PC-3 (cell line): Measurements from ENCODE around the gene FHIP1B. TPM values are rescaled to one million over a fixed set of nuclear protein-coding genes. Genes with fewer than 3 reads are reported as not detected.

ENCODE experiments used
- ATAC-seq: fragments of 200-7000 bp; cut with Tn5 transposase; 2 replicates; pipeline ENCODE4 v1.9.1; 2020; ENCODE audit warnings: mild to moderate bottlenecking, moderate library complexity
- BruUV-seq: library from RNA; stranded (reverse); fragments of 400-500 nt; replicated peaks from 2 replicates; lab custom pipeline; 2021; lab: Mats Ljungman, UMichigan
- CTCF ChIA-PET: fragments of 300-600 bp; sonication (Branson Sonifier 250); formaldehyde crosslinking; loops from one replicate; lab custom pipeline; 2022; ENCODE audit warnings: antibody characterized with exemption; lab: Charles Lee
- POLR2A ChIA-PET: fragments of 300-600 bp; sonication (Branson Sonifier 250); formaldehyde crosslinking; loops from one replicate; lab custom pipeline; 2022; ENCODE audit warnings: antibody characterized with exemption; ENCODE audit not compliant: unreplicated experiment; lab: Charles Lee
- DNase-seq: peaks from one replicate; pipeline ENCODE4 v3.0.0-alpha.2; 2015
- H2AFZ ChIP-seq: fragments of 300-600 bp; sonication (generic); 2 replicates; pipeline ENCODE4 v1.6.0; 2016; ENCODE audit warnings: antibody characterized with exemption, low read length
- H3F3A ChIP-seq: fragments of 300-600 bp; sonication (generic); one replicate; pipeline ENCODE4 v1.6.0; 2017; ENCODE audit warnings: antibody characterized with exemption, low read length, control low read depth, mild to moderate bottlenecking; ENCODE audit not compliant: unreplicated experiment
- H3K27ac ChIP-seq: fragments of 300-600 bp; sonication (generic); 2 replicates; pipeline ENCODE4 v1.5.1; 2016; ENCODE audit warnings: mild to moderate bottlenecking, low read length
- H3K27me3 ChIP-seq: fragments of 300-600 bp; sonication (generic); 2 replicates; pipeline ENCODE4 v1.6.1; 2016; ENCODE audit warnings: low read length, mixed read lengths
- H3K36me3 ChIP-seq: fragments of 300-600 bp; sonication (generic); 2 replicates; pipeline ENCODE4 v1.6.1; 2016; ENCODE audit warnings: low read depth, mixed run types, low read length, mixed read lengths
- H3K4me1 ChIP-seq: fragments of 300-600 bp; sonication (generic); 2 replicates; pipeline ENCODE4 v1.5.1; 2016; ENCODE audit warnings: low read length; ENCODE audit not compliant: insufficient read depth
- H3K4me2 ChIP-seq: fragments of 300-600 bp; sonication (generic); 2 replicates; pipeline ENCODE4 v1.6.0; 2016; ENCODE audit warnings: low read length
- H3K4me3 ChIP-seq: fragments of 300-600 bp; sonication (generic); 2 replicates; pipeline ENCODE4 v1.5.1; 2016; ENCODE audit warnings: mild to moderate bottlenecking, low read length, mixed read lengths
- H3K79me2 ChIP-seq: fragments of 300-600 bp; sonication (generic); 2 replicates; pipeline ENCODE4 v1.6.1; 2017; ENCODE audit warnings: low read length, mixed read lengths
- H3K9ac ChIP-seq: fragments of 300-600 bp; sonication (generic); 2 replicates; pipeline ENCODE4 v1.6.0; 2016; ENCODE audit warnings: mild to moderate bottlenecking, low read length
- H3K9me2 ChIP-seq: fragments of 300-600 bp; sonication (generic); replicated peaks from 2 replicates; pipeline ENCODE4 v1.6.1; 2016; ENCODE audit warnings: mixed run types, low read length, mixed read lengths
- H3K9me3 ChIP-seq: fragments of 300-600 bp; sonication (generic); 2 replicates; pipeline ENCODE4 v1.6.1; 2016; ENCODE audit warnings: low read length, mixed read lengths
- H4K20me1 ChIP-seq: fragments of 300-600 bp; sonication (generic); 2 replicates; pipeline ENCODE4 v1.6.1; 2016; ENCODE audit warnings: low read length, mixed read lengths
- CTCF ChIP-seq: fragments of 300-600 bp; sonication (generic); conservative IDR thresholded peaks from 2 replicates; pipeline ENCODE4 v1.5.1; 2017; ENCODE audit warnings: antibody characterized with exemption, low read depth, mild to moderate bottlenecking, low read length
- EZH2 ChIP-seq: fragments of 300-600 bp; sonication (generic); IDR thresholded peaks from one replicate; pipeline ENCODE4 v1.6.1; 2017; ENCODE audit warnings: antibody characterized with exemption, mild to moderate bottlenecking, low read length; ENCODE audit not compliant: unreplicated experiment
- EZH2phosphoT487 ChIP-seq: fragments of 300-600 bp; sonication (generic); IDR thresholded peaks from 2 replicates; pipeline ENCODE4 v1.6.1; 2018; ENCODE audit warnings: mild to moderate bottlenecking, antibody characterized with exemption, low read length, borderline replicate concordance
- intact Hi-C: fragments of 100-400 bp; cut with micrococcal nuclease; formaldehyde crosslinking; loops from 2 replicates; pipeline ENCODE4 v1.9.0; 2023
- total RNA-seq: library from RNA; depleted of rRNA; stranded (reverse); fragments of >200 nt; gene quantifications from 2 replicates; pipeline ENCODE4 v1.2.3, GENCODE V29; 2014

Gene FHIP1B
- total RNA-seq, 1 experiment from 2014 or later, result 30.4 TPM

DNA sequence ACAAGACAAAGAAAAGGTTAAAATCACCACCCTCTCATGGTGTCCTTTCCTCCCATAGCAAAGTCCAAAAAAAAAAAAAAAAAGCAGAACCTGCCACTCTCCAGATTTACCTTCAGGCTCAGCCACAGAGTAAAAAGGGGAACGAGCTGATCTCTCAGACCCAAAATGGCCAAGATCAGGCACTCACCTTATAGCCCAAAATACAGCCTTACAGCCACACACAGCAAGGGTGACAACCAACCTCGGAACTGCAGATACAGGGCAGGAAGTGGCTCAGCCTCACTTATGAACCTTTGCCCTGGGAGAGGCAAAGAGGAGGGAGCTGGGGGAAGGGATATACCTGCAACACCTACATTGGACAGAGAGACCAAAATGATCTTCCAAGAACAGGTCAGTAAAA, 4.5 kb downstream of the FHIP1B start:
- peaks cover 11% of the 10 kb centered on the region for H3K4me1 ChIP-seq
- no TSS peak for BruUV-seq
- ATAC-seq (no peak), DNase-seq (no peak)
- ChIA-PET POLR2A (no interaction called here), CTCF (no interaction called here)
- H3F3A ChIP-seq, result no peaks in the 10 kb centered on the region
- no peak overlapping the region for H2AFZ ChIP-seq
- H3K79me2 ChIP-seq, result peaks cover 91% of the 10 kb centered on the region
- intact Hi-C loops, result no loop called here
- no peak overlapping the region for H3K4me2 ChIP-seq
- no peak overlapping the region for H3K4me3 ChIP-seq
- peaks cover 10% of the 10 kb centered on the region for H4K20me1 ChIP-seq
- H3K27me3 ChIP-seq, result no peaks in the 10 kb centered on the region
- no peak overlapping the region for H3K27ac ChIP-seq
- H3K9ac ChIP-seq, result no peak overlapping the region
- TF ChIP-seq EZH2 (no peak), EZH2phosphoT487 (no peak), CTCF (no peak)
- no peaks in the 10 kb centered on the region for H3K9me3 ChIP-seq
- H3K36me3 ChIP-seq, result no peaks in the 10 kb centered on the region
- no peaks in the 10 kb centered on the region for H3K9me2 ChIP-seq

- Histone ChIP-seq H4K20me1 (peaks cover 10% of the 10 kb centered on the region), H3K27me3 (no peaks in the 10 kb centered on the region), H3K4me1 (peaks cover 8% of the 10 kb centered on the region), H3K9me3 (no peaks in the 10 kb centered on the region), H3F3A (no peaks in the 10 kb centered on the region), H3K79me2 (peaks cover 82% of the 10 kb centered on the region), H3K36me3 (peaks cover 5% of the 10 kb centered on the region; the same call in 1 of the 2 replicates), H2AFZ (no peak overlapping the region), H3K9ac (no peak overlapping the region), H3K4me3 (no peak overlapping the region), H3K4me2 (no peak overlapping the region), H3K9me2 (no peaks in the 10 kb centered on the region), H3K27ac (no peak overlapping the region)
- ATAC-seq, result no peak
- BruUV-seq, result no TSS peak
- TF ChIP-seq EZH2phosphoT487 (no peak), EZH2 (no peak), CTCF (no peak)
- intact Hi-C loops, result no loop called here
- ChIA-PET CTCF (no interaction called here), POLR2A (no interaction called here)
- no peak for DNase-seq
These were observed 5.9 kb downstream of the FHIP1B start for GRCh38 chr11:6228520-6228919.

- Histone ChIP-seq H3K9me3 (no peaks in the 10 kb centered on the region), H3K4me2 (no peak overlapping the region), H4K20me1 (peaks cover 4% of the 10 kb centered on the region; the same call in 1 of the 2 replicates), H3F3A (no peaks in the 10 kb centered on the region), H3K27me3 (no peaks in the 10 kb centered on the region), H3K27ac (no peak overlapping the region), H3K79me2 (peaks cover 56% of the 10 kb centered on the region), H2AFZ (no peak overlapping the region), H3K9me2 (no peaks in the 10 kb centered on the region), H3K36me3 (peaks cover 20% of the 10 kb centered on the region; the same call in 1 of the 2 replicates), H3K4me1 (no peaks in the 10 kb centered on the region), H3K4me3 (no peak overlapping the region), H3K9ac (no peak overlapping the region)
- BruUV-seq, result no TSS peak
- TF ChIP-seq EZH2 (no peak), CTCF (no peak), EZH2phosphoT487 (no peak)
- ATAC-seq (no peak), DNase-seq (no peak)
- ChIA-PET POLR2A (no interaction called here), CTCF (no interaction called here)
- intact Hi-C loops, result no loop called here
These were observed 8.5 kb downstream of the FHIP1B start for GRCh38 chr11:6225896-6226295.
